NT2/D1 (cell line): ENCODE results near the gene CSNK2A3.
"Not testable (repeated sequence)": the region's sequence is repeated elsewhere in the genome, so short reads cannot be mapped to it uniquely, and the experiment has no call there.

Source experiments
- DNase-seq: peaks from one replicate; pipeline ENCODE4 v3.0.0-alpha.2; 2011; ENCODE audit warnings: low read depth, low spot score
- H3K27me3 ChIP-seq: 2 replicates; pipeline ENCODE4 v1.6.0; 2011; ENCODE audit warnings: mild to moderate bottlenecking; ENCODE audit not compliant: insufficient read length, insufficient read depth
- H3K36me3 ChIP-seq: 2 replicates; pipeline ENCODE4 v1.6.1; 2011; ENCODE audit warnings: mild to moderate bottlenecking, low read length, mixed read lengths; ENCODE audit not compliant: insufficient read depth, insufficient read length
- H3K4me1 ChIP-seq: 2 replicates; pipeline ENCODE4 v1.5.1; 2011; ENCODE audit not compliant: insufficient read depth, insufficient read length
- H3K4me3 ChIP-seq: 2 replicates; pipeline ENCODE4 v1.5.1; 2011; ENCODE audit warnings: low read depth; ENCODE audit not compliant: insufficient read length
- H3K9ac ChIP-seq: 2 replicates; pipeline ENCODE4 v1.6.0; 2011; ENCODE audit warnings: low read depth; ENCODE audit not compliant: insufficient read length
- H3K9me3 ChIP-seq: 2 replicates; pipeline ENCODE4 v1.5.1; 2011; ENCODE audit warnings: mild to moderate bottlenecking, low read length; ENCODE audit not compliant: insufficient read depth
- SUZ12 ChIP-seq: IDR thresholded peaks from 2 replicates; pipeline ENCODE4 v1.6.1; 2011; ENCODE audit not compliant: insufficient read length, insufficient read depth; ENCODE audit errors: extremely low read depth
- YY1 ChIP-seq: IDR thresholded peaks from 2 replicates; pipeline ENCODE4 v1.6.1; 2011; ENCODE audit not compliant: insufficient read length, insufficient read depth
- ZNF274 ChIP-seq: IDR thresholded peaks from 2 replicates; pipeline ENCODE4 v1.6.1; 2011; ENCODE audit warnings: mild to moderate bottlenecking, low read depth, low read length

The CSNK2A3 gene

DNA sequence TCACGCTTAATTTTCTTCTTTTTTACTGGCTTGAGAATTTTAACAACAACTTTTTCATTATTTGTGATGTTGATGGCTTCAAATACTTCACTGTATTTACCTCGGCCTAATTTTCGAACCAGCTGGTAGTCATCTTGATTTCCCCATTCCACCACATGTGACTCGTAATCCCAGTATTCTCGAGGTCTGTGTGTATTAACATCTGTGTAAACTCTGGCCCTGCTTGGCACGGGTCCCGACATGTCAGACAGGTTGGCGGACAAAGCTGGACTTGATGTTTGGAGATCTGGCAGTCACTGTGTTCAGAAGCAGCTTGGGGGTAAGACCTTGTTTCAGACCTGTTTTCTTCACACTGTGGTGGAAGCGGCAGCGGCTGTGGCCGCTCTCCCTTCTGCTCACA lies at the start of gene CSNK2A3:
Gene CSNK2A3, minus strand, starts transcription at position 373 of the 400 bp plus-strand sequence. Its CDS starts 131 bp downstream, at position 242.
- not testable (repeated sequence) for H3K9ac ChIP-seq, H3K36me3 ChIP-seq, DNase-seq, H3K9me3 ChIP-seq, H3K27me3 ChIP-seq, H3K4me3 ChIP-seq, H3K4me1 ChIP-seq

DNA sequence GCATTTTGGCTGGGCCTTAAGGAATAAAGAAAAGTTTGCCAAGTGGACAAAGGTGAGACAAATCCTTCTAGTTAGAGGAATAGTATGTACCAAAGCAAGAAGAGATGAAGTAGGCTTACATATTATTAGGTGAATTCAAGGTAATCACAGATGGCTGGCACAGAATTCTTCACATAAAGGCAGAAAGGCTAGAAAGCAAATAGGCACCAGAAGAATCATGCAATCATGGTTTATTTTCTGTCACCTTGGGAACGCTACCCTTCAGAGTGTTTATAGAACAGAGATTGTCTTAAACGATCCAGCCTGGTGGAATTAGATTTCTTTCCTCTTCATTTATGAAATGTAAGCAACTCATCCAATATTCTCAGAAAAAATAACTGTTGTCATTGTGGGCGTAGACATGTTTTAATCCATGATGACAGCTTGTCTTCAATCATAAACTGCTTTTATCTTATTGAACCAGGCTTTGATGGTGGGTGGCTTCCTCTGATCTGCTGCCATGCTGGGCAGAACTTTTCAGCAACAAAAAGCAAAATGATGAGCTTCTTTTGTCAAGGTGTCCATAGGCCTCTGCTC lies 49.0 kb upstream of the CSNK2A3 start:
- H3K9me3 ChIP-seq = no peaks in the 10 kb centered on the region
- H3K36me3 ChIP-seq = no peaks in the 10 kb centered on the region
- no peak for TF ChIP-seq ZNF274
- no peak for TF ChIP-seq SUZ12
- no peak for TF ChIP-seq YY1
- H3K4me3 ChIP-seq = no peak overlapping the region
- no peak overlapping the region for H3K9ac ChIP-seq
- no peak for DNase-seq
- no peaks in the 10 kb centered on the region for H3K27me3 ChIP-seq
- peaks cover 5% of the 10 kb centered on the region for H3K4me1 ChIP-seq

DNA sequence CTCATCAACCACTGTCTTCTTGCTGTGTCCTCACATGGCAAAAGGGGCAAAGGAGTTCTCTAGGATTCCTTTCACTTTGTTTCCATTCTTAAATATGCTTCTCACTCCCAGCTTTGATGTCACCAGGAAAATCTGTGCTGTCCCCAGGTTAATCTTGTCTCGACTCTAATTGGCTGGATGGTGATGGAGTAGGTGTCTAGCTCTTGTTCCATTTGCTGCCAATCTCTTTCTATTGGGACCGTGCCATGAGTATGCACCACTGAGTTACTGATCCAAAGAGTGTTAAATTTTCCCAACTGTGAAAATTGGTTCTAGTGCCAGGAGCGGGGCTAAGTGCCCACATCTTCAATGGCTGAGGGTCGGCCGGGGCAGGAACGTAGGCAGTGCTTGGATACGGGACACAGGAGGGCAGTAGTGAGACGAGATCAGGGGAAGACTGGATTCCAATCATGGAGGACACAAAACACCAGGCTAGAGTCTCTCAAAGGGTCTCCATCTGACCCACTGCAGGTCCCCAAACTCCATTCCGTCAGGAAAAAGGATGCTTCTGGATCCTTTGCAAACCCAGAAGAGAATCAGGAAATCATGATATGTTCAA lies 47.7 kb upstream of the CSNK2A3 start:
- no peak for TF ChIP-seq YY1
- TF ChIP-seq SUZ12 = no peak
- TF ChIP-seq ZNF274 = no peak
- Histone ChIP-seq H3K27me3 (no peaks in the 10 kb centered on the region), H3K9me3 (no peaks in the 10 kb centered on the region), H3K4me3 (no peak overlapping the region), H3K36me3 (no peaks in the 10 kb centered on the region), H3K9ac (no peak overlapping the region), H3K4me1 (peaks cover 4% of the 10 kb centered on the region)
- DNase-seq = no peak

DNA sequence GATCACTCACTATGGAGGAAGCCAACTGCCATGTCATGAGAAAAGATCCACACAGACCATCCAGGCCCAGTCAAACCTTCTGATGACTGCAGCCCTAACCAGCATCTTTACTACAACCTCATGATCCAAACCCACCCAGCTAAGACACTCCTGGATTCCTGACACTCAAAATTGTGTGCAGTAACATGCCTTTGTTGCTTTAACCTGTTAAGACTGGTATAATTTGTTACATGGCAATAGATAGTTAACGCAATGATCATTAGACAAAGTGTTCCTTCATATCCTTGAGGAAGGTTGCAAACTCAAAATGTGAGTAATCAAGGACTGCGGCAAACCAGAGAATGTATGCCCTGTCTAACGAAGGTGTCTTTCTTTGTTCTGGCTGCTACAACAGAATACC lies 47.1 kb upstream of the CSNK2A3 start:
- H3K36me3 ChIP-seq = no peaks in the 10 kb centered on the region
- no peak overlapping the region for H3K9ac ChIP-seq
- peaks cover 4% of the 10 kb centered on the region for H3K4me1 ChIP-seq
- DNase-seq = no peak
- no peak overlapping the region for H3K4me3 ChIP-seq
- TF ChIP-seq SUZ12 = no peak
- no peak for TF ChIP-seq YY1
- no peak for TF ChIP-seq ZNF274
- no peaks in the 10 kb centered on the region for H3K9me3 ChIP-seq
- no peaks in the 10 kb centered on the region for H3K27me3 ChIP-seq

DNA sequence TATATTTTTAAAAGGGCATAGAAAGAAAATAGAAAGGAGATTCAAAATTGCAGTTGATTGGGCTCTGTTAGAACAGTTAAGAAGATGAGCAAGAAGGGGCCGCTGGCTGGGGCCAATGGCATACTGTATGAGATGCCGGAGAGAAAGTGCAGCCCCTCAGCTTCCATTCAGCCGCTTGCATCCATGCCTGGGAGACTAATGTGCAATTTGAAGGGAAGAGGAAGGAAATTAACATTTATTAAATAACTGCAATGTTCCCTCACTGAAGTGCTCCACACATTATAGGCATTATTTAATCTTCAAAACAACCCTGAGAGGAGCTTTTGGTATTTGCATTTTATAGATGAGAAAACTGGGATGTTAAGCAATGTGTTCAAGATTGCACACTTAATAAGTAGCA lies 44.7 kb upstream of the CSNK2A3 start:
- no peaks in the 10 kb centered on the region for H3K9me3 ChIP-seq
- no peaks in the 10 kb centered on the region for H3K27me3 ChIP-seq
- H3K4me1 ChIP-seq = no peaks in the 10 kb centered on the region
- no peak overlapping the region for H3K4me3 ChIP-seq
- H3K9ac ChIP-seq = no peak overlapping the region
- TF ChIP-seq SUZ12 (no peak), YY1 (no peak), ZNF274 (no peak)
- H3K36me3 ChIP-seq = no peaks in the 10 kb centered on the region
- DNase-seq = no peak

DNA sequence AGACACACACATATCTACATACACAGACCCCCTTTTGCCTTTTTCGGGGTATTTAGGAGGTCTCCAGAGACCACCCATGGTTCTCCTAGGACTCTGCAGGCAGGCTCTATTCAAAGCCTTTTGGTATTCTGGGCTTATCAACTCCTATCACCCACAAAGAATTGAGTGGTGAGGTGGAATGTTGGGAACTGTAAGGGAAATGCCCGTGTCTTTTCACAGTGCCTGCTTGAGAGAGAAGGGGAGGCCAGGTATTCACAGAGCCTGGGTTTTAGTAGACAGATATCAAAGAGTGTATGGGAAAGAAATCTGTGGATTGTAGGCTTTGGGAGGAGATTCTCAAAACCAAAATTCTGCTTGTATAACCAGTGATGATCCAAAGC lies 44.0 kb upstream of the CSNK2A3 start:
- Histone ChIP-seq H3K4me1 (no peaks in the 10 kb centered on the region), H3K9me3 (no peaks in the 10 kb centered on the region), H3K27me3 (no peaks in the 10 kb centered on the region), H3K9ac (no peak overlapping the region), H3K4me3 (no peak overlapping the region), H3K36me3 (no peaks in the 10 kb centered on the region)
- TF ChIP-seq SUZ12 = no peak
- no peak for TF ChIP-seq YY1
- no peak for TF ChIP-seq ZNF274
- DNase-seq = no peak

DNA sequence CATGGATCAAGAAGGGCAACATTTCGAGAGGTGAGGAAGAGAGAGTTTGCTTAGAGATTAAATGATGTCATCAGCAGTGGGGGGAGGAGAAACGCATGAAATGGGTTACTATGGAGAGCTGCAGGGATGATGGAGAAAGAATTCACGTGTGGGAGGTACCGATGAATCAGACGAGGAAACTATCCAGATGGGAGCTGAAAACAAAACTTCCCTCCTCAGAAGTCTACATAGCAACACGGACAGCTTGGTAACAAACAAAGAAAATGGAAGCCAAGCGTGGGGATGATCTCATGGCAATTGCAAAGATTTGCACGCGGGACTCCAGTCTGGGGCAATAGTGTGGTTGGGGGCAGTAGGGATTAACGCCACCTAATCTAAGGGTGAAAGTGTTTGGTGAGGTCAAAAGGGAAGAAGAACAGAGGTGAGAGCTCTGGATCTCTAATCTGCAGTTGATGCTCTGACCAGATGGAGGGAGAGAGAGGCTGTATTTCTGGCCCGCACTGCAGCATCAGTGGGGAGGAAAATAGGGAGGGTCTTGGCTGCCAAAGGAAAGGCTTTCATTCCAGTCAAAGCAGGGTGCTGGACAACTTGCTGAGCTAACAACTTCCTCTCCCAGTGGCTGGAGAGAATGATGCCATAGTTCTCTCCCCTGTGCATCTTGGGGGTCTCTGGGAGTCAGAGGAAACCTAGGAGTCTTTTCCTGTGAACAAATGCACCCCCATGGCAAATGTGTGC lies 43.4 kb upstream of the CSNK2A3 start:
- Histone ChIP-seq H3K36me3 (no peaks in the 10 kb centered on the region), H3K4me3 (no peak overlapping the region), H3K27me3 (no peaks in the 10 kb centered on the region), H3K9ac (no peak overlapping the region), H3K4me1 (no peaks in the 10 kb centered on the region), H3K9me3 (no peaks in the 10 kb centered on the region)
- DNase-seq = no peak
- no peak for TF ChIP-seq ZNF274
- TF ChIP-seq YY1 = no peak
- no peak for TF ChIP-seq SUZ12
